GM20000 (cell line): ENCODE data around the gene ADNP2.

Experiments used
- DNase-seq: peaks from one replicate; pipeline ENCODE4 v3.0.0; 2012; ENCODE audit warnings: low spot score
- CTCF ChIP-seq: IDR thresholded peaks from 2 replicates; pipeline ENCODE4 v1.5.1; 2012; ENCODE audit warnings: mild to moderate bottlenecking, control low read depth; ENCODE audit errors: extremely low read depth, missing control alignments

The ADNP2 gene

DNA sequence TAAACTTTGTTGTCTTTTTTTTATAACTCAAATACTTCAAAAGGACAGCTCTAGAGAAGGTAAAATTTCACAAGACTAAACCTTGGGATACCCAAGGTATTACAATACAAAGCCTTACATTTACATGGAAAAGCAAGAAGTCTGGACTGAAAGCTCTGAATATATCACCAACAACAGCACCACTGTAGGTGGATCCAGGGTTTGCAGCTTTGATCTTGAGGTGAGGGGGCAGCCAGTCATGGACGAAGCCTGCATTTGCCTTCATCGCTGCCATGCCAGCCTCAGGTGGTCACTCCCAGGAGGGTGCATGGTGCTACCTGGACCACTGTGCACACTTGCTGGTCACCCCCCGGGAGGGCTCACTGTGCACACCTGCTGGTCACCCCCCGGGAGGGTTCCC is 38.2 kb upstream of the ADNP2 start:
- TF ChIP-seq CTCF, result no peak
- DNase-seq, result no peak

- DNase-seq, result no peak
- no peak for TF ChIP-seq CTCF
These were observed 34.9 kb upstream of the ADNP2 start for GRCh38 chr18:80074183-80074582.

- no peak for DNase-seq
These were observed 34.4 kb upstream of the ADNP2 start for GRCh38 chr18:80074697-80075096.

GRCh38 chr18:80075940-80076339 is 33.1 kb upstream of the ADNP2 start:
- DNase-seq, result no peak
- TF ChIP-seq CTCF, result no peak

More at GRCh38 chr18:80074697-80075096, 34.4 kb upstream of the ADNP2 start:
- TF ChIP-seq CTCF, result no peak

GRCh38 chr18:80076379-80076778 is 32.7 kb upstream of the ADNP2 start:
- no peak for DNase-seq
- TF ChIP-seq CTCF, result no peak

- TF ChIP-seq CTCF, result no peak
- no peak for DNase-seq
These were observed 31.2 kb upstream of the ADNP2 start for GRCh38 chr18:80077873-80078272.

GRCh38 chr18:80086281-80086680 is 22.8 kb upstream of the ADNP2 start:
- no peak for DNase-seq
- TF ChIP-seq CTCF, result no peak
